Measurements from ENCODE around the gene OPCML. TPM values are rescaled to one million over a fixed set of nuclear protein-coding genes. Genes with fewer than 3 reads are reported as not detected.

The OPCML gene
- total and polyA plus RNA-seq, 7 donors: 0.01 to 0.80 (median 0.07) TPM; not detected in 4

GRCh38 chr11:133123796-133124195 is 408.5 kb downstream of the OPCML start:
- no peak for ATAC-seq
- intact Hi-C loops (cut with DNase I): no loop called here
- H3K4me1 ChIP-seq: no peaks in the 10 kb centered on the region
- H3K4me3 ChIP-seq: no peak overlapping the region
- H3K27ac ChIP-seq: no peak overlapping the region
- no peak for DNase-seq
- peaks cover 0 to 7% (median 0%) of the 10 kb centered on the region in 3 donors for H3K27me3 ChIP-seq (ENCODE audit: insufficient read depth in 3 of 3, low read length in 2 of 3)
- 49 to 63% (median 61%) methylated on average over 4 of the region's 4 CpGs for WGBS, 3 donors
- no peak for TF ChIP-seq CTCF (IDR thresholded peaks at IDR 0.05)
- H3K9me3 ChIP-seq: no peaks in the 10 kb centered on the region
- H3K36me3 ChIP-seq (ENCODE audit: insufficient read depth in 1 of 2, low read depth in 1 of 2): no peaks in the 10 kb centered on the region

DNA sequence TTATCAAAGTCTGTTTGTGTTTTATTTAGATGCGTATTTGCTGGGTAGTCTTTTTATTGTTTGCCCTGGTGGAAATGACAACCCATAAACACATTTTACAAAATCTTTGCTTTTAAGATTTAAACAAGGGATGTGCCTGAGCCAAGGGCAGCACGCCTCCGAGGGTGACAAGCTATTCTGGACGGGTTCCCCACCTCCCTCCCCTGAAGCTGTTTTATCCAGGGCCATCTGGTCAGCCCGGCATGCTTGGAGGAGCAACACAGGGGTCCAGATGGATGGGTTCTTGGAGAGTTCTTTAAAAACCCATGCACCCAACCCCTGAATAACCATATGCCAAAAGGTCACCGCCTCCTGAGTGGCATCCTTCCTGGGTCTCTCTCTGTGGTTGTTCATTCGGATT is 408.9 kb downstream of the OPCML start:
- peaks cover 0 to 7% (median 0%) of the 10 kb centered on the region in 3 donors for H3K27me3 ChIP-seq (ENCODE audit: insufficient read depth in 3 of 3, low read length in 2 of 3)
- no peak for TF ChIP-seq CTCF (IDR thresholded peaks at IDR 0.05)
- H3K9me3 ChIP-seq: no peaks in the 10 kb centered on the region
- 41 to 45% (median 44%) methylated on average over 7 of the region's 7 CpGs for WGBS, 3 donors
- no peak for ATAC-seq
- no peak overlapping the region for H3K4me3 ChIP-seq
- DNase-seq: no peak
- H3K4me1 ChIP-seq: no peaks in the 10 kb centered on the region
- H3K36me3 ChIP-seq (ENCODE audit: insufficient read depth in 1 of 2, low read depth in 1 of 2): no peaks in the 10 kb centered on the region
- H3K27ac ChIP-seq: no peak overlapping the region
- intact Hi-C loops (cut with DNase I): no loop called here

DNA sequence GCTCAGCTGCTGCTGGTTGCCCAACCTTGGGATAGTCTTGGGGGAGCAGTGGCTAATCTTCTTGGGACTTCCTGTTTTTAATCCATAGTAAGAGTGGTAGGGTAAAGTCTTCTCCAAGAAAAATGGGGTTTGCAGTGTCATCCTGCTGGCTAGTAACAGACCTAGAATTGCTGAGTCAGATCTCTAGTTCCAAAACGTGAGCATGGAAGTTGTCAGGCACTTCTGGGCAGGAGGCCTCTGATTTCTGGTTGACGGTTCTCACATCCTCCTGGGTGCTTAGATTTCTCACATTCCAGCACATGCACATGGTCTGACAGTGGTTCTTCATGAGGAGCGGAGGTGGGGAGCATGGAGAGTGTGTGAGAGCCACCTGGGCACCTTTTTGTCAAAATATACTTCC is 410.0 kb downstream of the OPCML start:
- DNase-seq (no peak), ATAC-seq (no peak)
- no peak overlapping the region for H3K4me3 ChIP-seq
- H3K9me3 ChIP-seq: no peaks in the 10 kb centered on the region
- H3K27me3 ChIP-seq (ENCODE audit: insufficient read depth in 3 of 3, low read length in 2 of 3): peaks cover 0 to 7% (median 0%) of the 10 kb centered on the region in 3 donors
- no peak for TF ChIP-seq CTCF (IDR thresholded peaks at IDR 0.05)
- 13 to 47% (median 33%) methylated on average over 3 of the region's 3 CpGs for WGBS, 3 donors
- intact Hi-C loops (cut with DNase I): loop anchor here in 1 of 2 donors (1.0 kb wide), 1 partner anchor 12 kb away; no protein-coding TSS in a partner anchor
- H3K4me1 ChIP-seq: no peaks in the 10 kb centered on the region
- no peak overlapping the region for H3K27ac ChIP-seq
- H3K36me3 ChIP-seq (ENCODE audit: insufficient read depth in 1 of 2, low read depth in 1 of 2): no peaks in the 10 kb centered on the region

GRCh38 chr11:133118563-133119268 is 413.6 kb downstream of the OPCML start:
- intact Hi-C loops (cut with DNase I): no loop called here
- no peaks in the 10 kb centered on the region for H3K27me3 ChIP-seq (ENCODE audit: insufficient read depth in 3 of 3, low read length in 2 of 3)
- no peaks in the 10 kb centered on the region for H3K4me1 ChIP-seq
- DNase-seq (no peak), ATAC-seq (no peak)
- no peaks in the 10 kb centered on the region for H3K9me3 ChIP-seq
- no peak overlapping the region for H3K4me3 ChIP-seq
- H3K36me3 ChIP-seq (ENCODE audit: insufficient read depth in 1 of 2, low read depth in 1 of 2): no peaks in the 10 kb centered on the region
- TF ChIP-seq CTCF (IDR thresholded peaks at IDR 0.05): no peak
- 56 to 67% (median 65%) methylated on average over 7 of the region's 7 CpGs for WGBS, 3 donors
- H3K27ac ChIP-seq: no peak overlapping the region

DNA sequence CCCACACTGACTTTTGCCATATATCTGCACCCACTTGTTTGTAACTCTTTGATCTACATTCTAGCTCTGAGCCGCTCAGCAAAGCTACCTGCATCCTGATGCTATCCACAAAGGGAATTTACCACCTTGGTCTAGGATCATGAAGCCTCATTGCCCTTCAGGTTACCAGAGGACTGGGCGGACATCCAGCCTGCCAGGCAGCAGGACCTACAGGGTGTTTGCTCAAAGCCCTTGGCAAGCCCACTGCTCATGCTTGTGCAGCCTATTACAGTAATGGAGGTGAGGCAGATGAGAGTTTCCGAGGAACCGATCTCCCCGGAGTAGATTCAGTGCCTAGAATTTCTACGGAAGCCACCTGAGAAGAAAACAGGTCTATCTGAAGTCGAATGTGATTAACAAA is 417.2 kb downstream of the OPCML start:
- intact Hi-C loops (cut with DNase I): no loop called here
- no peak overlapping the region for H3K4me3 ChIP-seq
- 84 to 87% (median 87%) methylated on average over 7 of the region's 7 CpGs for WGBS, 3 donors
- H3K4me1 ChIP-seq: no peaks in the 10 kb centered on the region
- H3K27ac ChIP-seq: no peak overlapping the region
- DNase-seq: no peak
- no peak for ATAC-seq
- no peaks in the 10 kb centered on the region for H3K36me3 ChIP-seq (ENCODE audit: insufficient read depth in 1 of 2, low read depth in 1 of 2)
- no peak for TF ChIP-seq CTCF (IDR thresholded peaks at IDR 0.05)
- H3K27me3 ChIP-seq (ENCODE audit: insufficient read depth in 3 of 3, low read length in 2 of 3): no peaks in the 10 kb centered on the region
- H3K9me3 ChIP-seq: no peaks in the 10 kb centered on the region

All from psoas muscle (tissue), 8 donors.